DND-41 (cell line): Measurements from ENCODE around the gene TMEM117.

ENCODE experiments used
- EZH2 ChIP-seq: IDR thresholded peaks from 3 replicates; pipeline ENCODE4 v1.6.1; 2012; ENCODE audit warnings: borderline replicate concordance, low read depth, mild to moderate bottlenecking, moderate library complexity, low read length, inconsistent platforms; ENCODE audit not compliant: severe bottlenecking
- TF ChIP-seq, protein P1 (sequence below): IDR thresholded peaks from 2 replicates; pipeline ENCODE4 v1.5.1; 2012; ENCODE audit warnings: borderline replicate concordance, low read length, moderate library complexity, mild to moderate bottlenecking; ENCODE audit not compliant: poor library complexity, severe bottlenecking; ENCODE audit errors: extremely low read depth

DNA sequence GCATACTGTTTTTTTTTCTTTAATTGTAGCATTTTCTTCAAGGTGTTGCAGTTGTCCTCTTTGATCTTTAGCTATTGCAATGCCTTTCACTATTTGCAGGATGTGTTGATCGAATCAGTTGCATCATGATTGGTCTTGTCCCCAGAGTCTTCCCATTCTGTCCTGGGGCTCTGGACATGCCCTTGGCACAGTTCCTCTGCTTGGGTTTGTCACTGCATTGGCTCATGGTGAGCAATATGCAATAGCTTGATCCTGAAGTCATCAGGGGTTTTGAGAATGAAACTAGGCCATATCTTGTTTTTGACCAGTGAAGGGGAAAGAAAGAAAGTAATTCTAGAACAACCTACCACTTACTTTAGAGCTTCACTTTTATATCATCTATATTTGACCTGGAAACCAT is 281.5 kb downstream of the TMEM117 start:
- TF ChIP-seq, protein P1, sequence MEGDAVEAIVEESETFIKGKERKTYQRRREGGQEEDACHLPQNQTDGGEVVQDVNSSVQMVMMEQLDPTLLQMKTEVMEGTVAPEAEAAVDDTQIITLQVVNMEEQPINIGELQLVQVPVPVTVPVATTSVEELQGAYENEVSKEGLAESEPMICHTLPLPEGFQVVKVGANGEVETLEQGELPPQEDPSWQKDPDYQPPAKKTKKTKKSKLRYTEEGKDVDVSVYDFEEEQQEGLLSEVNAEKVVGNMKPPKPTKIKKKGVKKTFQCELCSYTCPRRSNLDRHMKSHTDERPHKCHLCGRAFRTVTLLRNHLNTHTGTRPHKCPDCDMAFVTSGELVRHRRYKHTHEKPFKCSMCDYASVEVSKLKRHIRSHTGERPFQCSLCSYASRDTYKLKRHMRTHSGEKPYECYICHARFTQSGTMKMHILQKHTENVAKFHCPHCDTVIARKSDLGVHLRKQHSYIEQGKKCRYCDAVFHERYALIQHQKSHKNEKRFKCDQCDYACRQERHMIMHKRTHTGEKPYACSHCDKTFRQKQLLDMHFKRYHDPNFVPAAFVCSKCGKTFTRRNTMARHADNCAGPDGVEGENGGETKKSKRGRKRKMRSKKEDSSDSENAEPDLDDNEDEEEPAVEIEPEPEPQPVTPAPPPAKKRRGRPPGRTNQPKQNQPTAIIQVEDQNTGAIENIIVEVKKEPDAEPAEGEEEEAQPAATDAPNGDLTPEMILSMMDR: no peak
- TF ChIP-seq EZH2: no peak
